ENCODE data around the gene PPP2R1A. TPM values are rescaled to one million over a fixed set of nuclear protein-coding genes. Genes with fewer than 3 reads are reported as not detected.

The PPP2R1A gene
- total RNA-seq, 2 donors from 2014 or later: 50.8 to 119 TPM

DNA sequence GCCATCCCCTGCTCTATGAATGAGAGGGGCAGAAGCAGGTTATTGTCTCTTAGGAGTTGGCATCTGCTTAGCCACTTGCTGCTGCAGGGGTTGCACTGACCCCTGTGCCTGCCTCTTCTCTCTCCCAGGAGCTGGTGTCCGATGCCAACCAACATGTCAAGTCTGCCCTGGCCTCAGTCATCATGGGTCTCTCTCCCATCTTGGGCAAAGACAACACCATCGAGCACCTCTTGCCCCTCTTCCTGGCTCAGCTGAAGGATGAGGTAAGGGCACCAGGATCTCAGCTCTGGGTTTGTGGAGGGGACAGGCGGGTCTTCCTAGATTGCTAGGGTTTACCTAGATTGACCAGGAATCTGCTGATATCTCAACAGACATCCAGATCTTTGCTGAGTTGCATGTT is 26.5 kb downstream of the PPP2R1A start:
- DNase-seq (no peak), ATAC-seq (no peak)
- 86 to 93% methylated on average over 3 of the region's 3 CpGs for WGBS, 2 donors
- intact Hi-C loops (cut with DNase I): no loop called here
- no peaks in the 10 kb centered on the region for H3K4me1 ChIP-seq
- no peak overlapping the region for H3K4me3 ChIP-seq
- H3K27me3 ChIP-seq: no peaks in the 10 kb centered on the region
- H3K9me3 ChIP-seq: no peaks in the 10 kb centered on the region
- peaks cover 59 to 82% of the 10 kb centered on the region in 2 donors for H3K36me3 ChIP-seq (replicated peaks in 1 of 2; ENCODE audit: insufficient read depth in 1 of 2, low read depth in 2 of 2)
- no peak overlapping the region for H3K27ac ChIP-seq
- no peak for TF ChIP-seq POLR2A (IDR thresholded peaks at IDR 0.05)
- TF ChIP-seq, protein P1, sequence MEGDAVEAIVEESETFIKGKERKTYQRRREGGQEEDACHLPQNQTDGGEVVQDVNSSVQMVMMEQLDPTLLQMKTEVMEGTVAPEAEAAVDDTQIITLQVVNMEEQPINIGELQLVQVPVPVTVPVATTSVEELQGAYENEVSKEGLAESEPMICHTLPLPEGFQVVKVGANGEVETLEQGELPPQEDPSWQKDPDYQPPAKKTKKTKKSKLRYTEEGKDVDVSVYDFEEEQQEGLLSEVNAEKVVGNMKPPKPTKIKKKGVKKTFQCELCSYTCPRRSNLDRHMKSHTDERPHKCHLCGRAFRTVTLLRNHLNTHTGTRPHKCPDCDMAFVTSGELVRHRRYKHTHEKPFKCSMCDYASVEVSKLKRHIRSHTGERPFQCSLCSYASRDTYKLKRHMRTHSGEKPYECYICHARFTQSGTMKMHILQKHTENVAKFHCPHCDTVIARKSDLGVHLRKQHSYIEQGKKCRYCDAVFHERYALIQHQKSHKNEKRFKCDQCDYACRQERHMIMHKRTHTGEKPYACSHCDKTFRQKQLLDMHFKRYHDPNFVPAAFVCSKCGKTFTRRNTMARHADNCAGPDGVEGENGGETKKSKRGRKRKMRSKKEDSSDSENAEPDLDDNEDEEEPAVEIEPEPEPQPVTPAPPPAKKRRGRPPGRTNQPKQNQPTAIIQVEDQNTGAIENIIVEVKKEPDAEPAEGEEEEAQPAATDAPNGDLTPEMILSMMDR (IDR thresholded peaks at IDR 0.05): no peak

DNA sequence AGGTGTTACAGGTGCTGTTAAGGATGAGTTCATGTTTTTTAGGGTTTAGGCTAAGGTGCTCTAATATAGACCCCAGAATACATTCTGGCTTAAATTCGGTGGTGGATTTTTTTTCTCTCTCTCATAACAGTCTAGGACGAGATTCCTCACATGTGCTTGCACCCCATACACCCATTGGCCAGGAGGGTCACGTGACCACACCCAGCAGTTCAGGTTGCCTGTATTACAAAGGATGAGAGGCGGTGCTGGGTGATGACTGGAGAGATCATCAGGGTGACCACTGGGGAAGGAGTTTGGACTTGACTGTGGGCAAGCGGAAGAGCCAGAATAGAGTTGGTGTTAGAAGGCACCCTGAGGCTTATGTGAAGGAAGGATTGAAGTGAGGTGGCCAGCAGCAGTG is 27.7 kb downstream of the PPP2R1A start:
- peaks cover 51 to 81% of the 10 kb centered on the region in 2 donors for H3K36me3 ChIP-seq (replicated peaks in 1 of 2; ENCODE audit: insufficient read depth in 1 of 2, low read depth in 2 of 2)

DNA sequence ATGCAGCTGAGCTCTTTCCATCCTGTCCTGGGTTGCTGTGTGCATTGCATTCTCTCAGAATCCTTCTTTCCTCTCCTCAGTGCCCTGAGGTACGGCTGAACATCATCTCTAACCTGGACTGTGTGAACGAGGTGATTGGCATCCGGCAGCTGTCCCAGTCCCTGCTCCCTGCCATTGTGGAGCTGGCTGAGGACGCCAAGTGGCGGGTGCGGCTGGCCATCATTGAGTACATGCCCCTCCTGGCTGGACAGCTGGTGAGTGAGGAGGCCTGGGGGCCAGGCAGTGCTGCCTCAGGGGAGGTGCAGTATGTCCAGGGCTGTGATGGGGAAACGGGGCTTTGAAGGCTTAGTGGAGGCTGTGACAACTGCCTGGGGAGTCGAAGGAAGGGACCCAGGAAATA is 29.8 kb downstream of the PPP2R1A start:
- Histone ChIP-seq H3K4me1 (no peaks in the 10 kb centered on the region), H3K36me3 (replicated peaks in 1 of 2; ENCODE audit: insufficient read depth in 1 of 2, low read depth in 2 of 2) (peaks cover 41 to 85% of the 10 kb centered on the region in 2 donors), H3K4me3 (no peak overlapping the region), H3K27ac (no peak overlapping the region), H3K27me3 (no peaks in the 10 kb centered on the region), H3K9me3 (no peaks in the 10 kb centered on the region)
- DNase-seq: no peak
- no peak for ATAC-seq
- WGBS, 2 donors: 93 to 94% methylated on average over 7 to 8 of the region's 8 CpGs
- TF ChIP-seq POLR2A (IDR thresholded peaks at IDR 0.05): no peak
- TF ChIP-seq, protein P1 (IDR thresholded peaks at IDR 0.05): no peak
- intact Hi-C loops (cut with DNase I): no loop called here

More for the DNA sequence above, 27.7 kb downstream of the PPP2R1A start:
- intact Hi-C loops (cut with DNase I): no loop called here
- Histone ChIP-seq H3K27me3 (no peaks in the 10 kb centered on the region), H3K4me1 (no peaks in the 10 kb centered on the region), H3K9me3 (no peaks in the 10 kb centered on the region), H3K27ac (no peak overlapping the region), H3K4me3 (no peak overlapping the region)
- 76 to 88% methylated on average over 5 of the region's 5 CpGs for whole genome bisulfite sequencing, 2 donors
- ATAC-seq: no peak
- TF ChIP-seq POLR2A (IDR thresholded peaks at IDR 0.05): no peak
- TF ChIP-seq, protein P1 (IDR thresholded peaks at IDR 0.05): no peak
- no peak for DNase-seq

DNA sequence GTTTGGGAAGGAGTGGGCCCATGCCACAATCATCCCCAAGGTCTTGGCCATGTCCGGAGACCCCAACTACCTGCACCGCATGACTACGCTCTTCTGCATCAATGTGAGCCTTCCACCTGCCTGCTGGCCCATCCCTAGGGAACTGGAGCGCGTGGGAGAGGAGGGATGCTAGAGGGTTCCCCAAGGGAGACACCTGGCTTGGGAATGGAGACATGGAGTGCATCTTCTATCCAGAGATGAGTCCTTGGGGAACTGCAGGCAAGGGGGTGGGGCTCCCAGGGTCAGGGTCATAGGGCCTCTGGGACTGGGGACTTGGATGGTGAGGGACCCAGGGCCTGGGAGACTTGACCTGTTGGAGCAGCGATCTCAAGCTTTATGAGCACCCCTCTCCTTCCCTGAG is 31.2 kb downstream of the PPP2R1A start:
- TF ChIP-seq, protein P1 (IDR thresholded peaks at IDR 0.05): no peak
- no peak for TF ChIP-seq POLR2A (IDR thresholded peaks at IDR 0.05)
- no peaks in the 10 kb centered on the region for H3K4me1 ChIP-seq
- intact Hi-C loops (cut with DNase I): no loop called here
- no peaks in the 10 kb centered on the region for H3K27me3 ChIP-seq
- DNase-seq (no peak), ATAC-seq (no peak)
- peaks cover 34 to 82% of the 10 kb centered on the region in 2 donors for H3K36me3 ChIP-seq (replicated peaks in 1 of 2; ENCODE audit: insufficient read depth in 1 of 2, low read depth in 2 of 2)
- H3K4me3 ChIP-seq: no peak overlapping the region
- H3K27ac ChIP-seq: no peak overlapping the region
- H3K9me3 ChIP-seq: no peaks in the 10 kb centered on the region
- 94 to 100% methylated on average over 4 to 6 of the region's 6 CpGs for WGBS, 2 donors

DNA sequence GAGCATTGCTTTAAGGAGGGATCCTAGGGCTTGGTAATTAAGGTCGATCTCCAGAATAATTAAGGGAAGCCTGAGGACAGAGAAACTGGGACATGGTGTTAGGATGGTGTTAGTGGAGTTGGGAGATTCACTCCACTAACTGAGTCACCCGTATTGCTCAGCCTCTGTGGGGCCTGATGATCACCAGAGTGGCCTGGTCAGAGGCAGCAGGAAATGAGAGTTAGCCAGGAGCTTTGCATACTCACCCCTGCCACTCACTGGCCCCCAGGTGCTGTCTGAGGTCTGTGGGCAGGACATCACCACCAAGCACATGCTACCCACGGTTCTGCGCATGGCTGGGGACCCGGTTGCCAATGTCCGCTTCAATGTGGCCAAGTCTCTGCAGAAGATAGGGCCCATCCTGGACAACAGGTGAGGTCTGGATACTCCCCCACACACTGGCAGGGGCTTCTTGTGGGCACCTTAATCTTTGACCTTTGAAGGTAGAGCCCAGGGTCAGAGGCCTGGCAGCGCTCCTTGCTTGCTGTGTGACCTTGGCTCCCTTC is 32.1 kb downstream of the PPP2R1A start:
- no peak for TF ChIP-seq POLR2A (IDR thresholded peaks at IDR 0.05)
- TF ChIP-seq, protein P1 (IDR thresholded peaks at IDR 0.05): no peak
- Histone ChIP-seq H3K36me3 (replicated peaks in 1 of 2; ENCODE audit: insufficient read depth in 1 of 2, low read depth in 2 of 2) (peaks cover 29 to 80% of the 10 kb centered on the region in 2 donors), H3K9me3 (no peaks in the 10 kb centered on the region), H3K27ac (no peak overlapping the region), H3K4me1 (no peaks in the 10 kb centered on the region), H3K27me3 (no peaks in the 10 kb centered on the region), H3K4me3 (no peak overlapping the region)
- intact Hi-C loops (cut with DNase I): no loop called here
- 79 to 83% methylated on average over 4 to 7 of the region's 7 CpGs for whole genome bisulfite sequencing, 2 donors
- DNase-seq: no peak
- no peak for ATAC-seq

All from body of pancreas (tissue), 4 donors.